Tibial nerve (tissue), 4 donors: ENCODE results near the gene ARL5B. TPM values are rescaled to one million over a fixed set of nuclear protein-coding genes. Genes with fewer than 3 reads are reported as not detected.

Experiments
- DNase-seq, 2 donors: peaks; one replicate each; pipeline ENCODE4 v3.0.0-alpha.2; 2019; ENCODE audit warnings: low spot score in 2 of 2
- H3K27ac ChIP-seq, 4 donors: fragments of 200-600 bp; sonication (generic) in 3 of 4; one replicate each; pipeline ENCODE4 v1.5.1; 2017 to 2019; ENCODE audit warnings: mild to moderate bottlenecking in 1 of 4
- H3K27me3 ChIP-seq, 2 donors: fragments of 200-600 bp; sonication (generic) in 1 of 2; one replicate each; pipeline versions ENCODE4 v1.5.1 to v1.6.0; 2017 to 2019
- H3K36me3 ChIP-seq, 3 donors: fragments of 200-600 bp; sonication (generic); one replicate each; pipeline ENCODE4 v1.5.1; 2018 to 2019
- H3K4me1 ChIP-seq, 4 donors: fragments of 200-600 bp; sonication (generic) in 3 of 4; one replicate each; pipeline ENCODE4 v1.5.1; 2017 to 2019
- H3K4me3 ChIP-seq, 4 donors: fragments of 200-600 bp; sonication (generic) in 3 of 4; one replicate each; pipeline ENCODE4 v1.5.1; 2017 to 2019; ENCODE audit warnings: mild to moderate bottlenecking in 1 of 4, moderate library complexity in 1 of 4
- H3K9me3 ChIP-seq, 4 donors: fragments of 200-600 bp; sonication (generic) in 3 of 4; one replicate each; pipeline ENCODE4 v1.5.1; 2017 to 2019
- CTCF ChIP-seq, 5 experiments: fragments of 200-600 bp in 3 of 5; fragments of 450-650 bp in 2 of 5; sonication (generic) in 3 of 5; IDR thresholded peaks; one replicate each; pipeline ENCODE4 v1.5.1; 2016 to 2019; ENCODE audit warnings: antibody characterized with exemption in 5 of 5, mild to moderate bottlenecking in 3 of 5, moderate library complexity in 2 of 5
- EP300 ChIP-seq, 2 donors: sonication (generic); formaldehyde crosslinking; IDR thresholded peaks; one replicate each; pipeline ENCODE4 v1.6.1; 2017; ENCODE audit warnings: antibody characterized with exemption in 2 of 2, mild to moderate bottlenecking in 1 of 2
- POLR2A ChIP-seq, 2 donors: fragments of 450-650 bp; IDR thresholded peaks; one replicate each; pipeline ENCODE4 v1.6.1; 2017; ENCODE audit warnings: antibody characterized with exemption in 2 of 2, mild to moderate bottlenecking in 2 of 2, moderate library complexity in 2 of 2
- WGBS, 2 donors: methylation state at CpG; one replicate each; pipeline ENCODE4 v1.1.5; 2018; 5-methylcytosine and 5-hydroxymethylcytosine counted together
- total RNA-seq, 4 donors: library from RNA; depleted of rRNA; stranded (reverse); fragments of >200 nt; gene quantifications; one replicate each; pipeline ENCODE4 v1.1.0, GENCODE V29; 2016

ARL5B gene
- total RNA-seq, 4 donors from 2014 or later, result 9.4 to 11.1 (median 9.6) TPM

- Histone ChIP-seq H3K27me3 (no peaks in the 10 kb centered on the region), H3K4me1 (peaks cover 0 to 33% (median 20%) of the 10 kb centered on the region in 4 donors), H3K4me3 (no peak overlapping the region), H3K9me3 (no peaks in the 10 kb centered on the region), H3K36me3 (peaks cover 0 to 25% (median 0%) of the 10 kb centered on the region in 3 donors), H3K27ac (no peak overlapping the region)
- TF ChIP-seq POLR2A (IDR thresholded peaks at IDR 0.05) (no peak), CTCF (IDR thresholded peaks at IDR 0.05) (no peak), EP300 (IDR thresholded peaks at IDR 0.05) (no peak)
- DNase-seq, result no peak
- 85 to 95% methylated on average over 2 of the region's 2 CpGs for WGBS, 2 donors
These were observed 12.1 kb upstream of the ARL5B start for GRCh38 chr10:18647151-18647550.

GRCh38 chr10:18647945-18648344 is 11.3 kb upstream of the ARL5B start:
- 90 to 96% methylated on average over 3 of the region's 3 CpGs for WGBS, 2 donors

GRCh38 chr10:18649364-18649959 is 9.8 kb upstream of the ARL5B start:
- H3K9me3 ChIP-seq, result no peaks in the 10 kb centered on the region
- no peak overlapping the region for H3K27ac ChIP-seq
- DNase-seq, result no peak
- H3K4me3 ChIP-seq, result no peak overlapping the region
- WGBS, 2 donors, result 68 to 74% methylated on average over 7 of the region's 7 CpGs
- no peaks in the 10 kb centered on the region for H3K27me3 ChIP-seq
- H3K36me3 ChIP-seq, result peaks cover 0 to 24% (median 2%) of the 10 kb centered on the region in 3 donors
- TF ChIP-seq EP300 (IDR thresholded peaks at IDR 0.05) (no peak), CTCF (IDR thresholded peaks at IDR 0.05) (no peak), POLR2A (IDR thresholded peaks at IDR 0.05) (no peak)
- peaks cover 0 to 35% (median 20%) of the 10 kb centered on the region in 4 donors for H3K4me1 ChIP-seq

More at GRCh38 chr10:18647945-18648344, 11.3 kb upstream of the ARL5B start:
- Histone ChIP-seq H3K27ac (no peak overlapping the region), H3K36me3 (peaks cover 0 to 24% (median 0%) of the 10 kb centered on the region in 3 donors), H3K4me3 (no peak overlapping the region), H3K9me3 (no peaks in the 10 kb centered on the region), H3K4me1 (peaks cover 0 to 35% (median 20%) of the 10 kb centered on the region in 4 donors), H3K27me3 (no peaks in the 10 kb centered on the region)
- DNase-seq, result no peak
- TF ChIP-seq CTCF (IDR thresholded peaks at IDR 0.05) (no peak), POLR2A (IDR thresholded peaks at IDR 0.05) (no peak), EP300 (IDR thresholded peaks at IDR 0.05) (no peak)

GRCh38 chr10:18650404-18650997 is 8.7 kb upstream of the ARL5B start:
- Histone ChIP-seq H3K36me3 (peaks cover 0 to 16% (median 2%) of the 10 kb centered on the region in 3 donors), H3K27ac (no peak overlapping the region), H3K27me3 (no peaks in the 10 kb centered on the region), H3K9me3 (no peaks in the 10 kb centered on the region), H3K4me3 (peak overlapping the region; percentile 61 to 74 (median 63)), H3K4me1 (peaks cover 0 to 35% (median 20%) of the 10 kb centered on the region in 4 donors)
- TF ChIP-seq EP300 (IDR thresholded peaks at IDR 0.05) (no peak), POLR2A (IDR thresholded peaks at IDR 0.05) (no peak), CTCF (IDR thresholded peaks at IDR 0.05) (no peak)
- 7 to 11% methylated on average over 6 of the region's 6 CpGs for WGBS, 2 donors
- DNase-seq, result no peak

GRCh38 chr10:18651324-18652007 is 7.8 kb upstream of the ARL5B start, which contains the start of gene NSUN6:
NSUN6 (minus strand) TSS chr10:18651587; CDS start chr10:18651203, 384 bp downstream.
- Histone ChIP-seq H3K27me3 (no peaks in the 10 kb centered on the region), H3K4me3 (peak within 1 kb of the TSS; percentile 61 to 74 (median 63)), H3K9me3 (no peaks in the 10 kb centered on the region), H3K36me3 (peaks cover 0 to 6% (median 2%) of the 10 kb centered on the region in 3 donors), H3K4me1 (peaks cover 0 to 35% (median 20%) of the 10 kb centered on the region in 4 donors), H3K27ac (peak within 1 kb of the TSS; percentile 84 to 96 (median 90))
- WGBS, 2 donors, result 0 to 1% methylated on average over 39 of the region's 39 CpGs
- peak; percentile 81 to 88 for DNase-seq
- TF ChIP-seq EP300 (IDR thresholded peaks at IDR 0.05) (peak; percentile 89 to 96), POLR2A (IDR thresholded peaks at IDR 0.05) (peak in 1 of 2 donors; percentile 68), CTCF (IDR thresholded peaks at IDR 0.05) (peak in 2 of 5 experiments; percentile 8 to 28)
